ENCODE measurements around the gene FETUB. TPM values are rescaled to one million over a fixed set of nuclear protein-coding genes. Genes with fewer than 3 reads are reported as not detected.

Gene FETUB
- total RNA-seq, 2 donors from 2014 or later = not detected

- TF ChIP-seq CTCF (IDR thresholded peaks at IDR 0.05) = no peak
- TF ChIP-seq POLR2A (IDR thresholded peaks at IDR 0.05) = no peak
- TF ChIP-seq POLR2AphosphoS5 (IDR thresholded peaks at IDR 0.05) = no peak
- intact Hi-C loops (cut with DNase I) = no loop called here
- Histone ChIP-seq H3K4me3 (no peak overlapping the region), H3K27ac (no peak overlapping the region), H3K36me3 (no peaks in the 10 kb centered on the region), H3K4me1 (replicated peaks) (no peaks in the 10 kb centered on the region), H3K27me3 (replicated peaks; ENCODE audit: insufficient read depth) (no peaks in the 10 kb centered on the region), H3K9me3 (no peaks in the 10 kb centered on the region)
- DNase-seq (ENCODE audit: low spot score) = no peak
- WGBS = 89% methylated on average over 17 of the region's 17 CpGs
These were observed 19.7 kb upstream of the FETUB start for GRCh38 chr3:186620213-186621092.

DNA sequence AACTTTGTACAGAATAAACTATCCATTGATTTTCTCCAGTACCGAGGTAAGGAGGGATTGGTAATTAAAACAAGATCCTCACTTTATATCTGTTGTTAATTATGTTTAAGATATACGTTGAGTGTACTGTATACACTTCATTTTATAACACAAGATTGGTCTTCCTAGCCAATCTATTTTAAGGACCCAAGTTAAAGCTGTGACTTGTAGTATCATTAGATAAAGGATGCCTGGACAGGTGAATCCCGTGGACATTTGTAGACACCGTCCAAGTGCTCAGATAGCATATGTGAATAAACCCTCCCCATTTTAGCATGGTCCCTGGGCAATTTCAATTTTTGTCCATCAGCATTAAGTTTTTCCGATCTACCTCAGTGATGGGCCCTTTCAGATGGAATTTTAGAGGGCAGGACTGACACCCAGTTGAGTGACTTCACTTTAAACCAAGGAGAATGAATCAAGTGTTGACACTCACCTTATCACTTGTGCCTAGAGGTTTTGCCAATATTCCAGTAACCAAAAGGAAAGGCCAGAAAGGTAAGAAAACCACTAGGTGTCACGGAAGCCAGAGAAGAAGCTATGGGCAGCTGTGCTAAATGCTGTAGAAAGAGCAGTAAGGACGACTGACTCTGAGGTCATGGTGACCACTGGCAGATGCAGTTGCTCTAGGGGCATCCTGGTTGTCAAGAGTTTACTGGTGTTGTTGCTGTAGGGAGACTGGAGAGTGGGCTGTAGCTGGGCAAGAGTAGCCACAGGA lies 18.1 kb upstream of the FETUB start:
- Histone ChIP-seq H3K36me3 (no peaks in the 10 kb centered on the region), H3K27me3 (replicated peaks; ENCODE audit: insufficient read depth) (no peaks in the 10 kb centered on the region), H3K4me3 (no peak overlapping the region), H3K9me3 (no peaks in the 10 kb centered on the region), H3K4me1 (replicated peaks) (no peaks in the 10 kb centered on the region), H3K27ac (no peak overlapping the region)
- intact Hi-C loops (cut with DNase I) = no loop called here
- WGBS = 78% methylated on average over 7 of the region's 7 CpGs
- no peak for TF ChIP-seq POLR2AphosphoS5 (IDR thresholded peaks at IDR 0.05)
- no peak for TF ChIP-seq CTCF (IDR thresholded peaks at IDR 0.05)
- TF ChIP-seq POLR2A (IDR thresholded peaks at IDR 0.05) = no peak
- DNase-seq (ENCODE audit: low spot score) = no peak

DNA sequence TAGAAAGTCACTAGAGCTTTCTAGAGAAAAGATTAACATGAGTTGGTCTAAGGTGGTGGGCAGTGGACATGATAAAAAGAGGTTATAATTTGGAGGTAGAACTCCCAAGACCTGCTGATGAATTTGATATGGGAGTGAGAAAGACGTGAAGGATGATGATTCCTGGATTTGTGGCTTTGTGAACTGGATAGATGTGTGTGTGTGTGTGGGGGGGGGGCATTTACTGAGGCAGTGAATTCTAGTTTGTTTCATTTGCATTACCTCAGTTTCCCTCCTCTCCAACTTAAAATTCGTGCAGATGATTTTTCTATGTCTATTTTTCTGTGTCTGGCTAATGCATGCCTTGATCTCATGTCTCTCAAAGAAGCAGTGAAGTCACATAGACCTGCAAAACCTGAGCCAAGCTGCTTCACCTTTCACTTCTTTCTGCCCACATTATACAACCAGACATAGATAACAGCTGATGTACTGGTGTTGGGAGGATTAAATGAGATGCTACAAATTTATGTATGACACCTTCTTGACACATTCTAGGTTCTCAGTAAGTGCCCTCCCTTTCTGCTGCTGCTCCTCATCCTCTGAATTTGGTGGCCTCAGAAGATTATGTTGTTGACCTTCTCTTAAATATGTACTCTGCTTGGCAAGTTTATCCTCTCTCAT lies 17.4 kb upstream of the FETUB start:
- Histone ChIP-seq H3K4me1 (replicated peaks) (no peaks in the 10 kb centered on the region), H3K27ac (no peak overlapping the region), H3K36me3 (no peaks in the 10 kb centered on the region), H3K9me3 (no peaks in the 10 kb centered on the region), H3K27me3 (replicated peaks; ENCODE audit: insufficient read depth) (no peaks in the 10 kb centered on the region), H3K4me3 (no peak overlapping the region)
- no peak for DNase-seq (ENCODE audit: low spot score)
- 42% methylated on average over 2 of the region's 2 CpGs for WGBS
- TF ChIP-seq CTCF (IDR thresholded peaks at IDR 0.05) (no peak), POLR2A (IDR thresholded peaks at IDR 0.05) (no peak)
- intact Hi-C loops (cut with DNase I) = no loop called here

- no peaks in the 10 kb centered on the region for H3K36me3 ChIP-seq
- DNase-seq (ENCODE audit: low spot score) = no peak
- no peak overlapping the region for H3K4me3 ChIP-seq
- TF ChIP-seq POLR2A (IDR thresholded peaks at IDR 0.05) = no peak
- TF ChIP-seq POLR2AphosphoS5 (IDR thresholded peaks at IDR 0.05) = no peak
- TF ChIP-seq CTCF (IDR thresholded peaks at IDR 0.05) = no peak
- no peaks in the 10 kb centered on the region for H3K27me3 ChIP-seq (replicated peaks; ENCODE audit: insufficient read depth)
- H3K9me3 ChIP-seq = no peaks in the 10 kb centered on the region
- no peaks in the 10 kb centered on the region for H3K4me1 ChIP-seq (replicated peaks)
- H3K27ac ChIP-seq = no peak overlapping the region
- intact Hi-C loops (cut with DNase I) = no loop called here
- WGBS = 74% methylated on average over 4 of the region's 4 CpGs
These were observed 15.6 kb upstream of the FETUB start for GRCh38 chr3:186624598-186624997.
